Lung (tissue), 12 donors: ENCODE results near the gene SGTA. TPM values are rescaled to one million over a fixed set of nuclear protein-coding genes. Genes with fewer than 3 reads are reported as not detected.
A peak's percentile ranks its signal among the peaks of the same experiment; 100 is the strongest.

ENCODE experiments used
- ATAC-seq: fragments of 200-7000 bp; cut with Tn5 transposase; one replicate; pipeline ENCODE4 v1.9.1; 2020; ENCODE audit warnings: moderate number of reproducible peaks; ENCODE audit not compliant: insufficient read depth, low FRiP score
- DNase-seq, 3 donors: peaks; one replicate each; pipeline ENCODE4 v3.0.0-alpha.2; 2013 to 2017
- H3K27ac ChIP-seq, 2 donors: one replicate each; pipeline ENCODE4 v1.5.1; 2013; ENCODE audit warnings: mild to moderate bottlenecking in 2 of 2, moderate library complexity in 2 of 2, control low read depth in 1 of 2, inconsistent platforms in 1 of 2, low read depth in 1 of 2, low read length in 1 of 2
- H3K27me3 ChIP-seq, 3 donors: one replicate each; pipeline ENCODE4 v1.5.1; 2013; ENCODE audit warnings: low read length in 2 of 3; ENCODE audit not compliant: control insufficient read depth in 3 of 3, insufficient read depth in 3 of 3
- H3K36me3 ChIP-seq, 4 donors: one replicate each; pipeline ENCODE4 v1.5.1; 2013; ENCODE audit warnings: low read length in 4 of 4, mild to moderate bottlenecking in 1 of 4, moderate library complexity in 1 of 4; ENCODE audit not compliant: control insufficient read depth in 4 of 4, insufficient read depth in 4 of 4
- H3K4me1 ChIP-seq, 5 donors: one replicate each; pipeline ENCODE4 v1.5.1; 2013; ENCODE audit warnings: low read length in 5 of 5, mild to moderate bottlenecking in 2 of 5, moderate library complexity in 1 of 5; ENCODE audit not compliant: control insufficient read depth in 5 of 5, insufficient read depth in 5 of 5
- H3K4me3 ChIP-seq: one replicate; pipeline ENCODE4 v1.5.1; 2013; ENCODE audit warnings: mild to moderate bottlenecking, control low read depth, moderate library complexity
- H3K9ac ChIP-seq, 2 donors: one replicate each; pipeline ENCODE4 v1.5.1; 2013; ENCODE audit warnings: low read length in 2 of 2, control low read depth in 1 of 2; ENCODE audit not compliant: insufficient read depth in 1 of 2
- H3K9me3 ChIP-seq, 4 donors: one replicate each; pipeline ENCODE4 v1.5.1; 2013; ENCODE audit warnings: low read length in 3 of 4, mild to moderate bottlenecking in 1 of 4, moderate library complexity in 1 of 4; ENCODE audit not compliant: control insufficient read depth in 4 of 4, insufficient read depth in 3 of 4
- WGBS, 2 donors: extraction: QIAGEN DNeasy Blood & Tissue Kit; methylation state at CpG; one replicate each; pipeline ENCODE4 v1.1.7; 2013; 5-methylcytosine and 5-hydroxymethylcytosine counted together
- polyA plus RNA-seq, 2 donors: library from polyadenylated mRNA; stranded (reverse); fragments of 200-250 nt; gene quantifications; one replicate each; pipeline ENCODE4 v1.2.1, GENCODE V29; 2013
- total RNA-seq, 2 donors: library from RNA; depleted of rRNA in 1 of 2; stranded (reverse); fragments of >200 nt in 1 of 2; gene quantifications; one replicate each; pipeline ENCODE4 v1.2.1, GENCODE V29; 2014 to 2021
- TF ChIP-seq, protein P1 (sequence below): IDR thresholded peaks from 2 replicates; pipeline ENCODE4 v1.5.1; 2012; ENCODE audit warnings: mild to moderate bottlenecking; ENCODE audit errors: control extremely low read depth, extremely low read depth
- donor health status: control.
- donor health status: control.
- donor health status: Bipolar disorder and iron deficiency.
- donor health status: healthy.
- donor health status: DM: yes; HTN: yes; CAD: no.

SGTA gene
- total and polyA plus RNA-seq, 4 donors: 33.3 to 64.7 (median 51.9) TPM

DNA sequence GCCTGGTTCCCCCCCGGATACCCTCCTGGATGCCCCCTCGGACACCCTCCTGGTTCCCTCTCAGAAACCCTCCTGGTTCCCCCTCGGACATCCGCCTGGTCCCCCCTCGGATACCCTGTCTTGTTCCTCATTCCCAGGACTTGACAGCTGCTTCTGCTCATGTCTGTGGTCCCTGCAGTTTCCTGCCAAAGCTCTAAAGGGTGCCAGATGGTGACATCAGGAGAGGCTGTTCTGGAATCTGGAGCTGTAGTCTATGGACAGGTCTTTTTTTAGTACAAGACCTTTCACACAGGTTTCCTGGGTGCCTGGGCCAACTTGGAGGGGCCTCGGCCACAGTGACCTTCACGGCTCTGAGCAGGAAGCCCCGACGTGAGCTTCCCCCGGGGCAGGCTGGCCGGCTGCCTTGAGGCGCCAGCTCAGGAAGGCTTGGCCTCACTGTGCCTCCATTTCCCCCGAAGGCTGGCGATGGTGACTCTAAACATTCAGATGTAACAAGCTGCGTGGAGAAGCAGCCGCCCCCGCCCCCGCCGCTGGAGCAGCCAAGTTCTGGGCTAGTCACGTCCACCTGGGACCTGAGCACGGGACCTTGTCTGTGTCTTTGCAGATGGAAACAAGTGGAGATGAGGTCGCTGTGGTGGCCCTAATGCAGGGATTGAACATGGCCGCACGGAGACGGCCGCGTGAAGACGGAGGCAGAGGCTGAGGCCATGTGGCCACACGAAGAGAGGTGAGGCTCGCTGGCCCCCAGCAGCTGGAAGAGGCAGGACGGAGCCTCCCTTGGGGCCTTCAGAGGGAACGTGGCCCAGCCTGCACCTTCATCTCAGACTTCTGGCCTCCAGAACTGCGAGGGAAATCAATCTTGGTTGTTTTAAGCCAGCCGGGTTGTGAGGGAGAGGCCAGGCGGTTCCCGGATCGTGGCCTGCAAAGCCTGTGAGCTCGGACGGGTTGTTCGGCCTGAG lies 12.7 kb downstream of the SGTA start:
- Histone ChIP-seq H3K4me3 (no peak overlapping the region), H3K4me1 (peaks cover 0 to 13% (median 0%) of the 10 kb centered on the region in 5 donors), H3K9ac (no peak overlapping the region), H3K36me3 (peaks cover under 1 to 37% (median 7%) of the 10 kb centered on the region in 4 donors), H3K27ac (peak overlapping the region in 1 of 2 donors; percentile 74), H3K27me3 (no peaks in the 10 kb centered on the region), H3K9me3 (no peaks in the 10 kb centered on the region)
- DNase-seq: peak; percentile 83 to 92 (median 85)
- ATAC-seq: no peak
- WGBS, 2 donors: 63 to 78% methylated on average over 40 of the region's 40 CpGs
- TF ChIP-seq, protein P1, sequence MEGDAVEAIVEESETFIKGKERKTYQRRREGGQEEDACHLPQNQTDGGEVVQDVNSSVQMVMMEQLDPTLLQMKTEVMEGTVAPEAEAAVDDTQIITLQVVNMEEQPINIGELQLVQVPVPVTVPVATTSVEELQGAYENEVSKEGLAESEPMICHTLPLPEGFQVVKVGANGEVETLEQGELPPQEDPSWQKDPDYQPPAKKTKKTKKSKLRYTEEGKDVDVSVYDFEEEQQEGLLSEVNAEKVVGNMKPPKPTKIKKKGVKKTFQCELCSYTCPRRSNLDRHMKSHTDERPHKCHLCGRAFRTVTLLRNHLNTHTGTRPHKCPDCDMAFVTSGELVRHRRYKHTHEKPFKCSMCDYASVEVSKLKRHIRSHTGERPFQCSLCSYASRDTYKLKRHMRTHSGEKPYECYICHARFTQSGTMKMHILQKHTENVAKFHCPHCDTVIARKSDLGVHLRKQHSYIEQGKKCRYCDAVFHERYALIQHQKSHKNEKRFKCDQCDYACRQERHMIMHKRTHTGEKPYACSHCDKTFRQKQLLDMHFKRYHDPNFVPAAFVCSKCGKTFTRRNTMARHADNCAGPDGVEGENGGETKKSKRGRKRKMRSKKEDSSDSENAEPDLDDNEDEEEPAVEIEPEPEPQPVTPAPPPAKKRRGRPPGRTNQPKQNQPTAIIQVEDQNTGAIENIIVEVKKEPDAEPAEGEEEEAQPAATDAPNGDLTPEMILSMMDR: no peak

DNA sequence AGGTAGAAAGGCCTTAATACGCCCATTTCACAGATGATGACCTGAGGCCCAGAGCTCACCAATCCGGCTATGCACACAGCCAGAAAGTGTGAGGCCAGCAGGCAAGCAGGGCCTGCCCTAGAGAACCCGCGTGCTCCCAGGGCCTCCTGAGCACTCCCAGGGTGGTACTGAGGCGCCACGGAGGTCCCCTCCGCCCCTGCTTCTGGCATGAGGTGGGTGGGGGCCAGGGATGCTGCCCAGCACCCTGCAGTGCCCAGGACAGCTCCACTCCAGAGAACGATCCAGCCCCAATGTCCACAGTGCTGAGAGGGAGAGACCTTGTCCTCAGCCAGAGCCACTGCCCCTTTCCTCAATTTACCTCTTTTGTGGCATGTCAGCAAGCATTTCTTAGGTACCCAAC lies 13.9 kb downstream of the SGTA start:
- Histone ChIP-seq H3K4me1 (peaks cover 0 to 10% (median 0%) of the 10 kb centered on the region in 5 donors), H3K27ac (peak overlapping the region in 1 of 2 donors; percentile 59), H3K27me3 (no peaks in the 10 kb centered on the region), H3K4me3 (no peak overlapping the region), H3K36me3 (peaks cover 2 to 44% (median 6%) of the 10 kb centered on the region in 4 donors), H3K9me3 (no peaks in the 10 kb centered on the region), H3K9ac (no peak overlapping the region)
- no peak for ATAC-seq
- DNase-seq: no peak
- 94 to 97% methylated on average over 8 of the region's 8 CpGs for WGBS, 2 donors
- TF ChIP-seq, protein P1: no peak

DNA sequence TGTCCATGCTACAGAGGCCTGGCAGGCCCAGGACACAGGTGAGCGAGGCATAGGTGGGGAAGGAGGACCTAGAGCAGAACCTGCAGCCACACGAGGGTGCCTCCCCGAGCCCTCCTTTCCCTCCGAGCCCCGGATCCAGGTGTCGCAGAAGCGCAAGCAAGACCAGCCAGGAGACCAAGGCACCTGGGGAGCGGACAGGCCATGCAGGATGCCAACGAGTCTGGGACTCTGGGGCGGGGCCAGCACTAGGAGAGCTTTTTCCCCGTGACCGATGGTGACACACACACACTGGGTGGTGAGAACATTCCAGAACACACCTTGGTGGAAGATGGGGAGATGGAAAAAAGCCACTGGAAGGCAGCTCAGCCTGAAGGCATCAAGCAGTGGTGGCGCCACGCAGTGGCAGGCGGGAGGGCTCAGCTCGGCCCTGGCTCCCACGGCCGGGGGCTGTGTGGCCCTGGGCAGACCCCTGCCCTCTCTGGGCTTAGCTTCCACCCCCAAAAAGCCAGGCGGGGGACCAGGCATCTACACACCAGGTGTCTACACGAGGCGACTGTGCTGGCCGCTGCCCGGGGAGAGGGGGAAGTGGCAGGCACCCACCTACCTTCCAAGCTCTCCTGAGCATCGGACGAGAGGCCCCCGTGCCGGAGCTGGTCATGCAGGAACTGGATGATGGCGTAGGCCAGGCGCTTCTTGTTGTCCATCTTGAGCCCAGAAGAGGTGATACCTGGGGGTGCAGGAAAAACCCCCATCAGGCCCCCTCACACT lies 14.5 kb downstream of the SGTA start:
- H3K4me3 ChIP-seq: no peak overlapping the region
- no peak overlapping the region for H3K27ac ChIP-seq
- TF ChIP-seq, protein P1: no peak
- H3K36me3 ChIP-seq: peaks cover 2 to 49% (median 6%) of the 10 kb centered on the region in 4 donors
- no peak overlapping the region for H3K9ac ChIP-seq
- no peaks in the 10 kb centered on the region for H3K9me3 ChIP-seq
- no peaks in the 10 kb centered on the region for H3K27me3 ChIP-seq
- peaks cover 0 to 7% (median 0%) of the 10 kb centered on the region in 5 donors for H3K4me1 ChIP-seq
- no peak for ATAC-seq
- no peak for DNase-seq
- 93 to 95% methylated on average over 29 of the region's 29 CpGs for WGBS, 2 donors
